Putamen (tissue), 1 donor: Measurements from ENCODE around the gene DMD.
A peak's percentile ranks its signal among the peaks of the same experiment; 100 is the strongest.
"Not testable (repeated sequence)": the region's sequence is repeated elsewhere in the genome, so short reads cannot be mapped to it uniquely, and the experiment has no call there.

Experiments used
- DNase-seq: peaks from one replicate; pipeline ENCODE4 v3.0.0-alpha.2; 2016; ENCODE audit warnings: low spot score

Gene DMD

GRCh38 chrX:32024072-32024471, 1187.3 kb downstream of the DMD start:
- no peak for DNase-seq

GRCh38 chrX:32016195-32016594, 1195.2 kb downstream of the DMD start:
- no peak for DNase-seq

GRCh38 chrX:32010948-32011347, 1200.4 kb downstream of the DMD start:
- no peak for DNase-seq

GRCh38 chrX:32010212-32010611, 1201.1 kb downstream of the DMD start:
- no peak for DNase-seq

- no peak for DNase-seq
These were observed 1217.7 kb downstream of the DMD start for GRCh38 chrX:31993637-31994036.

- no peak for DNase-seq
These were observed 1222.4 kb downstream of the DMD start for GRCh38 chrX:31988975-31989374.

- peak; percentile 2 for DNase-seq
These were observed 1229.7 kb downstream of the DMD start for GRCh38 chrX:31981546-31982062.

GRCh38 chrX:31969714-31970113, 1241.6 kb downstream of the DMD start:
- DNase-seq, result no peak

GRCh38 chrX:31962256-31962655, 1249.1 kb downstream of the DMD start:
- DNase-seq, result no peak

GRCh38 chrX:31934842-31935370, 1276.4 kb downstream of the DMD start:
- DNase-seq, result no peak

- DNase-seq, result no peak
These were observed 1277.3 kb downstream of the DMD start for GRCh38 chrX:31934015-31934414.

GRCh38 chrX:31932769-31933168, 1278.6 kb downstream of the DMD start:
- no peak for DNase-seq

- DNase-seq, result not testable (repeated sequence)
These were observed 1279.0 kb downstream of the DMD start for GRCh38 chrX:31932320-31932719.

- DNase-seq, result no peak
These were observed 1280.1 kb downstream of the DMD start for GRCh38 chrX:31931225-31931624.

- DNase-seq, result no peak
These were observed 1282.0 kb downstream of the DMD start for GRCh38 chrX:31929366-31929765.

- DNase-seq, result no peak
These were observed 1290.1 kb downstream of the DMD start for GRCh38 chrX:31921236-31921635.

- DNase-seq, result no peak
These were observed 1301.3 kb downstream of the DMD start for GRCh38 chrX:31909850-31910572.

GRCh38 chrX:31894152-31894551, 1317.2 kb downstream of the DMD start:
- DNase-seq, result no peak

- no peak for DNase-seq
These were observed 1317.8 kb downstream of the DMD start for GRCh38 chrX:31893525-31893924.

GRCh38 chrX:31889088-31889487, 1322.3 kb downstream of the DMD start:
- no peak for DNase-seq

- no peak for DNase-seq
These were observed 1326.8 kb downstream of the DMD start for GRCh38 chrX:31884535-31884934.

GRCh38 chrX:31872007-31872406, 1339.3 kb downstream of the DMD start:
- peak; percentile 7 for DNase-seq

- DNase-seq, result no peak
These were observed 1341.1 kb downstream of the DMD start for GRCh38 chrX:31870267-31870666.

- DNase-seq, result no peak
These were observed 1350.7 kb downstream of the DMD start for GRCh38 chrX:31860686-31861085.
